ENCODE results near the gene RXRG. TPM values are rescaled to one million over a fixed set of nuclear protein-coding genes. Genes with fewer than 3 reads are reported as not detected.
"Not testable (repeated sequence)": the region's sequence is repeated elsewhere in the genome, so short reads cannot be mapped to it uniquely, and the experiment has no call there.

Gene RXRG
- total RNA-seq, 5 donors from 2014 or later (not counting 1 experiment from before 2014, with no cell fraction given): not detected

DNA sequence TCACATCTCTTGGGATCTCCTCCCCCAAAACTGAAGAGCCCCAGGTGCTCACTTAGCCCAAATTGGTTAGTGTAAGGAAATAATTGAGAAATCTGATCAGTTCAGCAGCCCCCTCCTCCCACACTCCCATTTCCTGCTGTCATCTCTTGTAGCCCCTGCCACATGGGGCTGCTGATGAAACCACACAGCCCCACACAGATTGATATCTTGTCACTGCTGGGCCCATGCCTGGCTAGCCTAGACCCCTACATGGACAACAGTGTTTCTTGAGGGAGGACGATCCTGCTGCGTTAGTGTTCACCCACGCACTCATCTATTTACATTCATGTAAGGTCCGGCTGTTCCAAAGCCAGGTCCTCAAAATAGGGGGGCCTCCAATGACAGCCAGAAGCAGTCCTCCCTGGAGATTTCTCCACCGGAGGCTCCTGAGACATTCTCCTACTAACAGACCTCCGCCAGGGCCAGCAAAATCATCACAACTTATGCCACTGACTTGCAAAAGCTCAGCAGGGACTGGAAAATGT, 23.9 kb upstream of the RXRG start:
- Histone ChIP-seq H3K9me3 (no peaks in the 10 kb centered on the region), H3K4me1 (ENCODE audit: control insufficient read depth in 1 of 2, extremely low read depth in 1 of 2, insufficient read depth in 2 of 2, low read length in 2 of 2) (no peaks in the 10 kb centered on the region), H3K36me3 (ENCODE audit: control insufficient read depth in 2 of 2, extremely low read depth in 1 of 2, insufficient read depth in 1 of 2, low read length in 1 of 2) (no peaks in the 10 kb centered on the region), H3K27ac (ENCODE audit: low read length) (no peak overlapping the region), H3K4me3 (ENCODE audit: control insufficient read depth in 1 of 2, extremely low read depth in 1 of 2, low read length in 1 of 2) (no peak overlapping the region), H3K27me3 (replicated peaks in 1 of 2; ENCODE audit: control insufficient read depth in 2 of 2, extremely low read depth in 1 of 2, insufficient read depth in 2 of 2, low read length in 1 of 2) (peaks cover 0 to 15% of the 10 kb centered on the region in 2 experiments)
- WGBS (ENCODE audit: insufficient coverage): 100% methylated on average over 1 of the region's 6 CpGs
- CTCF ChIA-PET: no interaction called here
- ATAC-seq (replicated peaks in 1 of 4): no peak
- POLR2A ChIA-PET: no interaction called here
- no peak for DNase-seq
- Mint-ChIP-seq H3K9me3 (no peaks in the 10 kb centered on the region), H3K27ac (no peak overlapping the region), H3K36me3 (no peaks in the 10 kb centered on the region), H3K4me3 (no peak overlapping the region), H3K4me1 (no peaks in the 10 kb centered on the region), H3K27me3 (peaks cover 15 to 27% of the 10 kb centered on the region in 2 donors)

DNA sequence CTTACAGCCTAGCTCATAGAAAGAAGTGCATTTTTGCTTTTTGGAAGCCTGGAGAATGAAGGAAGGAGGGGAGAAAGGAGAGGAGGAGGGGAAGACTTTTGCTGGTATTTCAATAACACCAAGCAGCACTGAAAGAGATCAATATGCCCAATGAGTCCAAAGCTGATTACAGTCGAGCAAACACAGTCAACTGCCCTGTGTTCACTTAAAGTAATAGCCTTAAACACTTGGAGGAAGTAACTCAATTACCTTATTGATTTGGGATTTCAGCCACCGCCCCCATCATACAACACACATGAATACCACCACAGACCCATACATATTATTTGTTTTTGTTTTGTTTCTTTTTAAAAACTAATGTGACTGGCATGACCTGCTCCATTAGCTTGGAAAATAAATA, 23.3 kb upstream of the RXRG start:
- DNase-seq: no peak
- Histone ChIP-seq H3K4me3 (ENCODE audit: control insufficient read depth in 1 of 2, extremely low read depth in 1 of 2, low read length in 1 of 2) (no peak overlapping the region), H3K9me3 (no peaks in the 10 kb centered on the region), H3K27me3 (replicated peaks in 1 of 2; ENCODE audit: control insufficient read depth in 2 of 2, extremely low read depth in 1 of 2, insufficient read depth in 2 of 2, low read length in 1 of 2) (peaks cover 0 to 11% of the 10 kb centered on the region in 2 experiments), H3K4me1 (ENCODE audit: control insufficient read depth in 1 of 2, extremely low read depth in 1 of 2, insufficient read depth in 2 of 2, low read length in 2 of 2) (no peaks in the 10 kb centered on the region), H3K36me3 (ENCODE audit: control insufficient read depth in 2 of 2, extremely low read depth in 1 of 2, insufficient read depth in 1 of 2, low read length in 1 of 2) (no peaks in the 10 kb centered on the region), H3K27ac (ENCODE audit: low read length) (no peak overlapping the region)
- H3K27me3 Mint-ChIP-seq: peaks cover 17 to 27% of the 10 kb centered on the region in 2 donors
- no peaks in the 10 kb centered on the region for H3K36me3 Mint-ChIP-seq
- 33% methylated on average over 1 of the region's 2 CpGs for WGBS (ENCODE audit: insufficient coverage)
- POLR2A ChIA-PET: no interaction called here
- CTCF ChIA-PET: no interaction called here
- no peak overlapping the region for H3K27ac Mint-ChIP-seq
- no peak overlapping the region for H3K4me3 Mint-ChIP-seq
- no peak for ATAC-seq (replicated peaks in 1 of 4)
- no peaks in the 10 kb centered on the region for H3K9me3 Mint-ChIP-seq
- H3K4me1 Mint-ChIP-seq: no peaks in the 10 kb centered on the region

DNA sequence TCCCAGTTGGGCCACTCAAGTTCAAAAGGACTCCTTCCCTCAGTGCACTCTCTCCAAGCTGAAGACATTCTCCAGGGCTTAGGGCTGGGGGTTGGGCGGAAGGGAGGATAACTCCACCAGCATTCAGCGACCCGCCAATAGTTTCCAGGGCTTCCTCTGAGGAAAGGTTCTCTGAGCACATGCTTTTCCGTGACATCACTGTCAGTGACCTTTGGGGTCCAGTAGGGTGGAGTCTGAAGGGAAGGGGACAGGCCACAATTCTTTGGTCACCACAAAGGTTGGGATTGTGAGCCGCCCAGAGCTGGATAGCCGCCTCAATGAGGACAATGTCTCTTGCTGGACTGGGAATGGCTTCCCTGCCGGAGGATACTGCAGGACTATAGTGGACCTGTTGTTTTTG, 22.8 kb upstream of the RXRG start:
- Mint-ChIP-seq H3K4me1 (no peaks in the 10 kb centered on the region), H3K9me3 (no peaks in the 10 kb centered on the region), H3K36me3 (no peaks in the 10 kb centered on the region), H3K4me3 (no peak overlapping the region), H3K27me3 (peaks cover 17 to 27% of the 10 kb centered on the region in 2 donors), H3K27ac (no peak overlapping the region)
- Histone ChIP-seq H3K9me3 (no peaks in the 10 kb centered on the region), H3K4me1 (ENCODE audit: control insufficient read depth in 1 of 2, extremely low read depth in 1 of 2, insufficient read depth in 2 of 2, low read length in 2 of 2) (no peaks in the 10 kb centered on the region), H3K36me3 (ENCODE audit: control insufficient read depth in 2 of 2, extremely low read depth in 1 of 2, insufficient read depth in 1 of 2, low read length in 1 of 2) (no peaks in the 10 kb centered on the region), H3K27ac (ENCODE audit: low read length) (no peak overlapping the region), H3K27me3 (replicated peaks in 1 of 2; ENCODE audit: control insufficient read depth in 2 of 2, extremely low read depth in 1 of 2, insufficient read depth in 2 of 2, low read length in 1 of 2) (peaks cover 0 to 11% of the 10 kb centered on the region in 2 experiments), H3K4me3 (ENCODE audit: control insufficient read depth in 1 of 2, extremely low read depth in 1 of 2, low read length in 1 of 2) (no peak overlapping the region)
- DNase-seq: no peak
- ChIA-PET POLR2A (no interaction called here), CTCF (no interaction called here)
- WGBS (ENCODE audit: insufficient coverage): 67% methylated on average over 1 of the region's 7 CpGs
- ATAC-seq (replicated peaks in 1 of 4): no peak

DNA sequence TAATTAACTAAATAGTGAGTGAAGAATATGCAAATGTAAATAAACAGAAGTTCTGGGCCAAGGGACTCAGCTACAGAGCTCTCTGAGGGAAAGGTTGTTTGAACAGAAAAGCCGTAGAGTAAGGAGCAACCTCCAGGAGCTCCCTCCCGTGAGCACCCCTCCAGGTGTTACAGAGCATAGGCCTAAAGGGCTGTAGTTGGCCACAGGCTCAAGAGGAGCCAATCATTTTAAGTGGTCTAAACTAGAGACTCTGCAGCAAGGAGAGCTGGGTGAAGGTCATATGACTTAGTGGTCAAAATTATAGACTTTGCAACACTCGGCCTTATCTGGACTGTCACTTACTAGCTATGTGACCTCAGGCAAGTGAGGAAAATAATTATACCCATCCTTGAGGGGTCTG, 19.1 kb upstream of the RXRG start:
- no peaks in the 10 kb centered on the region for H3K36me3 Mint-ChIP-seq
- peaks cover 0 to 2% (median 0%) of the 10 kb centered on the region in 3 donors for H3K9me3 Mint-ChIP-seq
- peaks cover 19 to 25% of the 10 kb centered on the region in 2 donors for H3K27me3 Mint-ChIP-seq
- H3K4me1 Mint-ChIP-seq: no peaks in the 10 kb centered on the region
- ChIA-PET CTCF (interaction anchor here in 1 of 2 donors (0.6 kb wide), 1 partner anchor 128 kb away, joined by 3 read pairs; no protein-coding TSS in a partner anchor), POLR2A (no interaction called here)
- no peak overlapping the region for H3K4me3 Mint-ChIP-seq
- no peaks in the 10 kb centered on the region for H3K36me3 ChIP-seq (ENCODE audit: control insufficient read depth in 2 of 2, extremely low read depth in 1 of 2, insufficient read depth in 1 of 2, low read length in 1 of 2)
- H3K4me1 ChIP-seq (ENCODE audit: control insufficient read depth in 1 of 2, extremely low read depth in 1 of 2, insufficient read depth in 2 of 2, low read length in 2 of 2): no peaks in the 10 kb centered on the region
- WGBS (ENCODE audit: insufficient coverage): no CpG with 5 or more reads among the region's 3 CpGs
- H3K27ac ChIP-seq (ENCODE audit: low read length): no peak overlapping the region
- H3K27me3 ChIP-seq (replicated peaks in 1 of 2; ENCODE audit: control insufficient read depth in 2 of 2, extremely low read depth in 1 of 2, insufficient read depth in 2 of 2, low read length in 1 of 2): peaks cover 0 to 4% of the 10 kb centered on the region in 2 experiments
- no peak overlapping the region for H3K4me3 ChIP-seq (ENCODE audit: control insufficient read depth in 1 of 2, extremely low read depth in 1 of 2, low read length in 1 of 2)
- H3K9me3 ChIP-seq: no peaks in the 10 kb centered on the region
- no peak overlapping the region for H3K27ac Mint-ChIP-seq
- DNase-seq (no peak), ATAC-seq (replicated peaks in 1 of 4) (no peak)

DNA sequence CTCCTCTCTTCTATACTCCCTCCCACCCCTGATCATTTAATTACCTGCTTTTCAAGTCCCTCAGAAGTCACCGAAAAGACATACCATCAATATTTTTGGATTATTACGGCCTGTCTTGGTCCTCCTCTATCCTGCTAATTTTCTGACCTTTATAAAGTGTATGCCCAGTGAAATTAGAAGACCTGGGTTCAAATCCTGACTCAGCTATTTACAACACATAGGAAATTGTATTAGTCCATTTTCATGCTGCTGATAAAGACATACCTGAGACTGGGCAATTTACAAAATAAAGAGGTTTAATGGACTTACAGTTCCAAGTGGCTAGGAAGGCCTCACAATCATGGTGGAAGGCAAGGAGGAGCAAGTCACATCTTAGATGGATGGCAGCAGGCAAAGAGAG, 14.8 kb upstream of the RXRG start:
- H3K4me3 ChIP-seq (ENCODE audit: control insufficient read depth in 1 of 2, extremely low read depth in 1 of 2, low read length in 1 of 2); POLR2A ChIA-PET; H3K27me3 ChIP-seq (replicated peaks in 1 of 2; ENCODE audit: control insufficient read depth in 2 of 2, extremely low read depth in 1 of 2, insufficient read depth in 2 of 2, low read length in 1 of 2); H3K9me3 Mint-ChIP-seq; H3K27ac Mint-ChIP-seq; CTCF ChIA-PET; H3K36me3 Mint-ChIP-seq; DNase-seq; H3K9me3 ChIP-seq; ATAC-seq (replicated peaks in 1 of 4); H3K4me1 Mint-ChIP-seq; H3K36me3 ChIP-seq (ENCODE audit: control insufficient read depth in 2 of 2, extremely low read depth in 1 of 2, insufficient read depth in 1 of 2, low read length in 1 of 2); H3K4me3 Mint-ChIP-seq; H3K4me1 ChIP-seq (ENCODE audit: control insufficient read depth in 1 of 2, extremely low read depth in 1 of 2, insufficient read depth in 2 of 2, low read length in 2 of 2); H3K27ac ChIP-seq (ENCODE audit: low read length): not testable (repeated sequence)
- peaks cover 18 to 24% of the 10 kb centered on the region in 2 donors for H3K27me3 Mint-ChIP-seq
- no CpG with 5 or more reads among the region's 2 CpGs for WGBS (ENCODE audit: insufficient coverage)

DNA sequence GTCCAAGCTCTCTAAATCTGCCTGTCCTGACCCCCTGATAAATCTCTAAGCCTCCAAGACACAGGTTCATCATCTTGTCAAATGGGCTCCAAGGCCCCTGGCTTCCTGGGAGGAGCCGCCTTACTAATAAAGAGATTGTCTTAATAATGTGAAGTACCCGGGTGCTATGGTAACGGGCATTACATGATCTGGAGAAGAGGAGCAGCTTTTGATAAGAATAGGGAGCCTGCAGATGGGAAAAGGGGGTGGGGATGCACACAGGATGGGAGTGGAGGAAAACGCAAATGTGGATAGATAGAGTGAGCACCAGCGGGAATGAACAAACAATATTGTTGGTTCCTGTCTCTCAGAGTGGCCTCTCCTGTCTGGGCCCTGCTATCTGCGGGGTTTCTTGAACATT, 11.9 kb upstream of the RXRG start:
- Mint-ChIP-seq H3K4me3 (no peak overlapping the region), H3K27me3 (peaks cover 18 to 24% of the 10 kb centered on the region in 2 donors), H3K36me3 (no peaks in the 10 kb centered on the region), H3K4me1 (no peaks in the 10 kb centered on the region), H3K27ac (no peak overlapping the region), H3K9me3 (peaks cover 0 to 2% (median 0%) of the 10 kb centered on the region in 3 donors)
- CTCF ChIA-PET: no interaction called here
- ATAC-seq (replicated peaks in 1 of 4) (no peak), DNase-seq (no peak)
- H3K4me1 ChIP-seq (ENCODE audit: control insufficient read depth in 1 of 2, extremely low read depth in 1 of 2, insufficient read depth in 2 of 2, low read length in 2 of 2): no peaks in the 10 kb centered on the region
- H3K4me3 ChIP-seq (ENCODE audit: control insufficient read depth in 1 of 2, extremely low read depth in 1 of 2, low read length in 1 of 2): no peak overlapping the region
- no peaks in the 10 kb centered on the region for H3K27me3 ChIP-seq (replicated peaks in 1 of 2; ENCODE audit: control insufficient read depth in 2 of 2, extremely low read depth in 1 of 2, insufficient read depth in 2 of 2, low read length in 1 of 2)
- 77% methylated on average over 5 of the region's 6 CpGs for WGBS (ENCODE audit: insufficient coverage)
- POLR2A ChIA-PET: no interaction called here
- no peaks in the 10 kb centered on the region for H3K9me3 ChIP-seq
- no peak overlapping the region for H3K27ac ChIP-seq (ENCODE audit: low read length)
- no peaks in the 10 kb centered on the region for H3K36me3 ChIP-seq (ENCODE audit: control insufficient read depth in 2 of 2, extremely low read depth in 1 of 2, insufficient read depth in 1 of 2, low read length in 1 of 2)

DNA sequence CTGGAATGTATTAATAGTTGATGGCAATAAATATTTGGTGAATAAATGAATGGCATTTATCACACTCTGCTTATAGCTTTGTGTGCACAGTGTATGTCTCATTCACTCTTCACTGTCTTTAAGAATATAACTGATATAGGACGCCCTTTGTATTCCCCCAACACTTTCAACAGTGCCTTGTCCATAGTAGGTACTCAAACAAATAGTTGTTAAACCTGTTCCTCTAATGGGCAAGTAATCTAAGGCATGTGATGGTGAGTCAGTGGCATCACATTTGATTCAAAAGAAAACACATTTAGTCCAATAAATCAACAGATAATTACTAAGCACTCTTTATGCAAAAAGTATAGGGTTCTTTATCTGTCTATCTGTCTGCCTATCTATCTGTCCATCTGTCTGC, 11.2 kb upstream of the RXRG start:
- Mint-ChIP-seq H3K4me1 (no peaks in the 10 kb centered on the region), H3K9me3 (peaks cover 0 to 2% (median 0%) of the 10 kb centered on the region in 3 donors), H3K27ac (no peak overlapping the region), H3K4me3 (no peak overlapping the region), H3K27me3 (peaks cover 19 to 24% of the 10 kb centered on the region in 2 donors), H3K36me3 (no peaks in the 10 kb centered on the region)
- POLR2A ChIA-PET: no interaction called here
- DNase-seq: no peak
- no CpG with 5 or more reads among the region's 1 CpG for WGBS (ENCODE audit: insufficient coverage)
- Histone ChIP-seq H3K9me3 (no peaks in the 10 kb centered on the region), H3K36me3 (ENCODE audit: control insufficient read depth in 2 of 2, extremely low read depth in 1 of 2, insufficient read depth in 1 of 2, low read length in 1 of 2) (no peaks in the 10 kb centered on the region), H3K27ac (ENCODE audit: low read length) (no peak overlapping the region), H3K4me3 (ENCODE audit: control insufficient read depth in 1 of 2, extremely low read depth in 1 of 2, low read length in 1 of 2) (no peak overlapping the region), H3K27me3 (replicated peaks in 1 of 2; ENCODE audit: control insufficient read depth in 2 of 2, extremely low read depth in 1 of 2, insufficient read depth in 2 of 2, low read length in 1 of 2) (no peaks in the 10 kb centered on the region), H3K4me1 (ENCODE audit: control insufficient read depth in 1 of 2, extremely low read depth in 1 of 2, insufficient read depth in 2 of 2, low read length in 2 of 2) (no peaks in the 10 kb centered on the region)
- ATAC-seq (replicated peaks in 1 of 4): no peak
- CTCF ChIA-PET: interaction anchor here in 1 of 2 donors (0.5 kb wide), 1 partner anchor 457 kb away, joined by 3 read pairs; no protein-coding TSS in a partner anchor

Data from T-cell (primary cell).